Measurements from ENCODE around the gene NELFA.
"Not testable (repeated sequence)": the region's sequence is repeated elsewhere in the genome, so short reads cannot be mapped to it uniquely, and the experiment has no call there.

NELFA gene

GRCh38 chr4:1993718-1994516 lies 14.9 kb downstream of the NELFA start:
- DNase-seq = not testable (repeated sequence)

GRCh38 chr4:1993169-1993516 lies 15.6 kb downstream of the NELFA start:
- no peak for DNase-seq

GRCh38 chr4:1992468-1993168 lies 16.2 kb downstream of the NELFA start:
- DNase-seq = peak; percentile 8

- DNase-seq = peak; percentile 14
Observed at GRCh38 chr4:1991596-1992434, 17.0 kb downstream of the NELFA start.

DNA sequence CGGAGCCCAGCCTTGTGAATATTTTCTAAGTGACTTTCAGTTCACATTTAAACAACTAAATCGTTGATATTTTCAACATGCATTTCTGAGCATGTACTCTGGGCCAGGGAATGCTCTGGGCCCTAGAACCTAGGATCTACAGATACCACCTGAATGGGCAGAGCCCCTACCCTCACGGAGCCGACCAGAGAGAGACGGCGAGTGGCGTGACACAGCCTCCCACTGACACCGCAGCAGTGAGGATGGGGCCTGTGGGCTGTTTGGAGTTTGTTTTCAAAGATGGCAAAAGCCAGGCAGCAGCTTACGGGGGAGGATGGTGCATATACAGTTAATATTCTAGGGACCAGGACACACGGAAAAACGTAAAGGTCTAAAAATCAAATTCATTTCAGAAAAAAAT lies 17.7 kb downstream of the NELFA start:
- DNase-seq = no peak

- no peak for DNase-seq
Observed at GRCh38 chr4:1990676-1991075, 18.1 kb downstream of the NELFA start.

- no peak for DNase-seq
Observed at GRCh38 chr4:1990348-1990645, 18.5 kb downstream of the NELFA start.

- no peak for DNase-seq
Observed at GRCh38 chr4:1989533-1990347, 19.0 kb downstream of the NELFA start.

DNA sequence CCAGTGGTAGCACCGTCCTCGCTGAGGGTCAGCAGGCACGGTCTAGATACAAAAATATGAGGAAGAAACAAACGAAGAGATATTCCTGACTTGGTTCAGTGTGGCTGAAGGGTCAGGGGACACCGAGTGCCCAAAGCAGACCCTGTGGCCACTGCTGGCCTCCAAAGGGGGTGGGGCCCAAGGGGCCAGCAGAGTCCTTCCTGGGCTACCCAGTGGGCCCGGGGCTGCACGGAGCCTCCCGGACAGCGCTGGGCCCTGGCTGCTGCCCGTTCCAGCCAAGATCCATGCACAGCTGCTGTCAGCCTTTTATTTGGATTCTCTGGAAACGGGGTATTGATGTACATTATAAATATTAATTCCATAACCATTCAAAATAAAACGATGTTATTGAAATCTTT lies 20.4 kb downstream of the NELFA start:
- DNase-seq = no peak

DNA sequence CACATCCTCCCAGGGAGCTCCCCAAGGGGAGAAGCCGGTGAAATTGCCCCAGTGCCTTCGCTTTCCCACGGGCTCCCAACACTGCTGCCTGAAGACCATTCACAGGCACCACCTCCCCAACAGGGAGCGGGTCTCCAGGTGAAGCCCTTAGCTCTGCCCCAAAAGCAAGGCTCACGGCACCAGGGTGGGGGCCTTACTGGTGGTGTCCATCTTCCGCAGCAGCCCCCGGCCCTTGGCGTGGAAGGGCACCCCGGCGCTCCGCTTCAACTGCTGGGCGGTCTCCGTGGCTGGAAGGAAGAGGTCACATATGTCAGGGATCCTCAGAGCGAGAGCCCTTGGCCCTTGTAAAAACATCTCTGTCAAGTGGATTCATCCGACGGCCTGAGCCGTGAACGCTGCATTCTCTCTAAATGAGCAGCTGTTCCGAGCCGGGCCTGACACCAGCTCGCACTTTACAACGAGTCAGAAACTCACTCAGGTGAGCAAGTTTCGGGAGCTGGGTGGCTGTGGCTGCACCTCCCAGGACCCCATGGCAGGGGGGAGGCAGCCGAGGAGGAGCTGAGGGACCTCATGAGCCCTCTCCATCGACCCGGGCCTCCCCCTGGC lies 20.9 kb downstream of the NELFA start:
- no peak for DNase-seq

DNA sequence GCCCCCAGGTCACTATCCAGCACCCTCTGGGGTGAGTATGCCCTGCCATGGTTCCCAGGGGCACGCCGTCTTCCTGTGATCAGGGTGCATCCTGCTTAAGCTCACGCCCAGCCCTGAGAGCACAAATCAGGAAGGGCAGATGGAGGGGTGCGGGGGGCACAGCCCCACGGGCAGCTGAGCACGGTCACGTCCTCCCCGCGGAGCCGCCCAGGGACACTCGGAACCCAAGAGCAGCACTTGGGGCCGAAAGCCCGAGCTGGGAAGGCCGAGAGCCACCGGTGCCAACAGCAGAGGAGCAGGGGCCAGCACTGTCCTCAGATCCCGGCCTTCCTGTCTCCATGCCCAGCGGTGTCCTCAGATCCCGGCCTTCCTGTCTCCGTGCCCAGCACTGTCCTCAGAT lies 21.5 kb downstream of the NELFA start:
- no peak for DNase-seq

GRCh38 chr4:1986578-1987210 lies 22.1 kb downstream of the NELFA start:
- DNase-seq = no peak

- DNase-seq = no peak
Observed at GRCh38 chr4:1985780-1986577, 22.8 kb downstream of the NELFA start.

- no peak for DNase-seq
Observed at GRCh38 chr4:1985294-1985693, 23.5 kb downstream of the NELFA start.

DNA sequence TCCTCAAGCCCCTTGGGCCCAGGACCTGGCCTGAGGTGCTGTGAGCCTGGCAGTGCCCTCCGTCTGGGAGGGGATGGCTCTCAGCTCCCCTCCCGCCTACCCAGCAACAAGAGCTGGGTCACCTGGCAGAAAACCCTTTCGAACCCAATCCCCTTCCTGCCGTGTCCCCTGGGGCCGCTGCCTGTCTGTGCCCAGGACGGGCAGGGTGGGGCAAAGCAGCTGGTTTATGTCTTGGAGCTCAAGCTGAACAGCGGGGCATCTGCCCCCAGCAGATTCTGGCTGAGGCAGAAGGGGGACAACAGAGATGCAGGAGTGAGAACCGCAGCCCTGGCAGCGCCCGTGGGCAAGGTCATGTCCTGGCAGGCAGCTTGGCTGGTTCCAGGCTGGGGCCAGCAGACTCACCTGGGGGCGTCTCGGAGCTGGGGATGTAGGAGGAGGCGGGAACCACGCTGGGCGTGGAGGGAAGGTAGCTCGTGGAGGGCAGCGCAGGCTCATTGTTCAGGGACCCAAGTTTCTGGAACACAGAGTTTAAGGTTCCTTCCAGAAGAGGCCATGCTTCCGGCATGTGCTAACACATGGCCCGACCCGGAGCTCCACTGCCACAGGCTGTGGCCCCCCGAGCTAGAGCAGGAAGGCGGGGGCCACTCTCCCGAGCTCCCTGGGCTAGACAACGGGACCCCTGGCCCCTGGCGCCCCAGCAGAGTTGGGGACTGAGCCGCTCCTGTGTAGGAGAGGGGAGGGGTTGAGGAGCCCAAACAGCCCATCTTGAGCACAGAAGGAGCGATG lies 24.2 kb downstream of the NELFA start:
- no peak for DNase-seq

GRCh38 chr4:1983846-1984405 lies 24.8 kb downstream of the NELFA start:
- DNase-seq = no peak

- no peak for DNase-seq
Observed at GRCh38 chr4:1983053-1983845, 25.5 kb downstream of the NELFA start.

DNA sequence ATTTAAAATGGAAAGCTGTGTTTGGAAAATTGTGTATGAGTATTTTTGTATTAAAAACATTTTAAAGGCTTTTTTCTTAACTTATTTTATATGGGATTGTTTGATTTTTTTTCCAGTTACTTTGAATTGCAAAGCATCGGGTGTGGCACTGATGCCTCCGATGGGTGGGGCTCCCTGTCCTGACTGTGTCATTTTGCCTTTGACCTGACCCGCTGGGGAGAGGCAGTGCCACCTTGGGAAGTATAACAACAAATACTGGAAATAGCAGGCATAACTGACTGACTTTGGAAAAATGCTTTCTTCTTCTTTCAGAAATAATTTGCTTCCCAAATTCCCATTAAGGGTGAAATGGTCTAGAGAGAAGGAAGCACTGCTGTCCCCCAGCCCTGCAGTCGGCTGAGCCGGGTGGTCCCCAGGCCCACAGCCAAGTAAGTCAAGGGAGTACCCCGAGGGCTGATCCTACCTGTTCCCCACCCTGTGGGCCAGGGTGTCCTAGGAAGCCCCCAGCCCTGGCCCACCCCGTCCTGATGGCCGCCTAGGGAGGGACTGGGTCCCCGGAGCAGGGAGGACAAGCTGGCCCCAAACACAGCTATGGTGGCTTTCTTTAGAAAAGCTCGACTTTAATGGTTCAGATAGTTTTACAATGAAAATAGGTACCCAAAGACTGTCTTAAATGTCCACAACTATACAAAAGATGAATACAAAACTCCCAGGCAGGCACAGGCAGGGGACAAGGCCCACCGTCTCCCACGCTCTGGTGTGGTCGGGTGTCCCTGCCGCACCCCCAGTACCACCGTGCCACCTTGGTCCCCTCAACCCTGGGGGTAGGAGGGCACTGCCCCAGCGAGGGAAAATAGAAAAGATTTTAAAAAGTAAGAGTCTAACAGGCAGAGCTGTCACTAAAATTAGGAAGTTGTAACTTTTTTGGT lies 26.4 kb downstream of the NELFA start:
- DNase-seq = no peak
